Muscle layer of colon (tissue), 2 donors: ENCODE results near the gene DNM1L.

ENCODE experiments used
- H3K27ac ChIP-seq: one replicate; pipeline ENCODE4 v1.7.0; 2013; ENCODE audit warnings: low read depth, mild to moderate bottlenecking, low read length, moderate library complexity
- H3K27me3 ChIP-seq, 2 donors: one replicate each; pipeline ENCODE4 v1.7.0; 2013; ENCODE audit warnings: low read length in 2 of 2, mild to moderate bottlenecking in 2 of 2; ENCODE audit not compliant: insufficient read depth in 2 of 2, control insufficient read depth in 1 of 2
- H3K36me3 ChIP-seq: one replicate; pipeline ENCODE4 v1.7.0; 2013; ENCODE audit warnings: mild to moderate bottlenecking, low read length; ENCODE audit not compliant: insufficient read depth
- H3K4me1 ChIP-seq: one replicate; pipeline ENCODE4 v1.7.0; 2013; ENCODE audit warnings: mild to moderate bottlenecking, low read length; ENCODE audit not compliant: insufficient read depth
- H3K4me3 ChIP-seq, 2 donors: one replicate each; pipeline ENCODE4 v1.7.0; 2013; ENCODE audit warnings: low read length in 2 of 2, low read depth in 1 of 2, mild to moderate bottlenecking in 1 of 2, moderate library complexity in 1 of 2
- H3K9ac ChIP-seq: one replicate; pipeline ENCODE4 v1.7.0; 2013; ENCODE audit warnings: low read length
- H3K9me3 ChIP-seq: one replicate; pipeline ENCODE4 v1.7.0; 2013; ENCODE audit warnings: mild to moderate bottlenecking, low read length
- donor health status: abdominal sarcoma.
- donor health status: Adenocarcinoma of cecum.

The DNM1L gene

GRCh38 chr12:32757157-32757556, 78.1 kb downstream of the DNM1L start:
- no peak overlapping the region for H3K27ac ChIP-seq
- H3K4me3 ChIP-seq, result no peak overlapping the region
- peaks cover 16% of the 10 kb centered on the region for H3K36me3 ChIP-seq
- H3K4me1 ChIP-seq, result peaks cover 20% of the 10 kb centered on the region
- H3K9me3 ChIP-seq, result no peaks in the 10 kb centered on the region
- no peaks in the 10 kb centered on the region for H3K27me3 ChIP-seq
- H3K9ac ChIP-seq, result no peak overlapping the region

GRCh38 chr12:32761716-32762115, 82.6 kb downstream of the DNM1L start:
- Histone ChIP-seq H3K9ac (no peak overlapping the region), H3K9me3 (no peaks in the 10 kb centered on the region), H3K4me3 (no peak overlapping the region), H3K27ac (no peak overlapping the region), H3K36me3 (no peaks in the 10 kb centered on the region), H3K27me3 (no peaks in the 10 kb centered on the region), H3K4me1 (peaks cover 2% of the 10 kb centered on the region)

GRCh38 chr12:32765906-32766305, 86.8 kb downstream of the DNM1L start:
- H3K4me3 ChIP-seq, result no peak overlapping the region
- no peak overlapping the region for H3K9ac ChIP-seq
- H3K27me3 ChIP-seq, result no peaks in the 10 kb centered on the region
- no peaks in the 10 kb centered on the region for H3K4me1 ChIP-seq
- H3K27ac ChIP-seq, result no peak overlapping the region
- H3K9me3 ChIP-seq, result no peaks in the 10 kb centered on the region
- no peaks in the 10 kb centered on the region for H3K36me3 ChIP-seq

- no peaks in the 10 kb centered on the region for H3K4me1 ChIP-seq
- no peak overlapping the region for H3K4me3 ChIP-seq
- H3K27me3 ChIP-seq, result no peaks in the 10 kb centered on the region
- H3K27ac ChIP-seq, result no peak overlapping the region
- H3K9me3 ChIP-seq, result no peaks in the 10 kb centered on the region
- no peak overlapping the region for H3K9ac ChIP-seq
- no peaks in the 10 kb centered on the region for H3K36me3 ChIP-seq
Measured at GRCh38 chr12:32768518-32768917, 89.4 kb downstream of the DNM1L start.

GRCh38 chr12:32770141-32770540, 91.0 kb downstream of the DNM1L start:
- Histone ChIP-seq H3K4me1 (no peaks in the 10 kb centered on the region), H3K9ac (no peak overlapping the region), H3K36me3 (no peaks in the 10 kb centered on the region), H3K9me3 (no peaks in the 10 kb centered on the region), H3K27me3 (no peaks in the 10 kb centered on the region), H3K27ac (no peak overlapping the region), H3K4me3 (no peak overlapping the region)

- Histone ChIP-seq H3K4me1 (no peaks in the 10 kb centered on the region), H3K27ac (no peak overlapping the region), H3K27me3 (no peaks in the 10 kb centered on the region), H3K9ac (no peak overlapping the region), H3K9me3 (no peaks in the 10 kb centered on the region), H3K36me3 (no peaks in the 10 kb centered on the region), H3K4me3 (no peak overlapping the region)
Measured at GRCh38 chr12:32773691-32774090, 94.6 kb downstream of the DNM1L start.

- Histone ChIP-seq H3K36me3 (no peaks in the 10 kb centered on the region), H3K9me3 (no peaks in the 10 kb centered on the region), H3K4me1 (no peaks in the 10 kb centered on the region), H3K9ac (no peak overlapping the region), H3K27ac (no peak overlapping the region), H3K27me3 (no peaks in the 10 kb centered on the region), H3K4me3 (no peak overlapping the region)
Measured at GRCh38 chr12:32776258-32776657, 97.2 kb downstream of the DNM1L start.

- H3K9me3 ChIP-seq, result no peaks in the 10 kb centered on the region
- H3K4me1 ChIP-seq, result no peaks in the 10 kb centered on the region
- no peak overlapping the region for H3K4me3 ChIP-seq
- no peaks in the 10 kb centered on the region for H3K27me3 ChIP-seq
- H3K9ac ChIP-seq, result no peak overlapping the region
- H3K27ac ChIP-seq, result no peak overlapping the region
- H3K36me3 ChIP-seq, result no peaks in the 10 kb centered on the region
Measured at GRCh38 chr12:32777159-32777558, 98.1 kb downstream of the DNM1L start.

GRCh38 chr12:32777691-32778175, 98.6 kb downstream of the DNM1L start:
- no peaks in the 10 kb centered on the region for H3K4me1 ChIP-seq
- H3K27me3 ChIP-seq, result no peaks in the 10 kb centered on the region
- no peak overlapping the region for H3K4me3 ChIP-seq
- H3K36me3 ChIP-seq, result no peaks in the 10 kb centered on the region
- no peak overlapping the region for H3K27ac ChIP-seq
- H3K9ac ChIP-seq, result no peak overlapping the region
- H3K9me3 ChIP-seq, result no peaks in the 10 kb centered on the region

- H3K9ac ChIP-seq, result no peak overlapping the region
- H3K27me3 ChIP-seq, result no peaks in the 10 kb centered on the region
- H3K4me1 ChIP-seq, result no peaks in the 10 kb centered on the region
- no peak overlapping the region for H3K4me3 ChIP-seq
- H3K27ac ChIP-seq, result no peak overlapping the region
- no peaks in the 10 kb centered on the region for H3K9me3 ChIP-seq
- H3K36me3 ChIP-seq, result no peaks in the 10 kb centered on the region
Measured at GRCh38 chr12:32780071-32780470, 101.0 kb downstream of the DNM1L start.

- Histone ChIP-seq H3K27ac (no peak overlapping the region), H3K9me3 (no peaks in the 10 kb centered on the region), H3K27me3 (no peaks in the 10 kb centered on the region), H3K36me3 (no peaks in the 10 kb centered on the region), H3K4me1 (no peaks in the 10 kb centered on the region), H3K4me3 (no peak overlapping the region), H3K9ac (no peak overlapping the region)
Measured at GRCh38 chr12:32783029-32783428, 103.9 kb downstream of the DNM1L start.

GRCh38 chr12:32785557-32785956, 106.5 kb downstream of the DNM1L start:
- H3K27me3 ChIP-seq, result no peaks in the 10 kb centered on the region
- H3K27ac ChIP-seq, result no peak overlapping the region
- no peak overlapping the region for H3K9ac ChIP-seq
- no peak overlapping the region for H3K4me3 ChIP-seq
- H3K9me3 ChIP-seq, result no peaks in the 10 kb centered on the region
- no peaks in the 10 kb centered on the region for H3K36me3 ChIP-seq
- no peaks in the 10 kb centered on the region for H3K4me1 ChIP-seq
